Mesodermal cell (in vitro differentiated cells): ENCODE data around the gene MEGF8.

Source experiments
- H3K27ac ChIP-seq: 2 replicates; pipeline ENCODE4 v1.7.0; 2013; ENCODE audit warnings: mild to moderate bottlenecking, low read depth, low read length, moderate library complexity; ENCODE audit not compliant: severe bottlenecking
- H3K36me3 ChIP-seq: 2 replicates; pipeline ENCODE4 v1.7.1; 2013; ENCODE audit warnings: mild to moderate bottlenecking, low read length, moderate library complexity; ENCODE audit not compliant: control insufficient read depth, insufficient read depth
- H3K4me1 ChIP-seq: one replicate; pipeline ENCODE4 v1.7.1; 2013; ENCODE audit warnings: mild to moderate bottlenecking, low read length; ENCODE audit not compliant: insufficient read depth, control insufficient read depth, poor library complexity, severe bottlenecking
- H3K4me3 ChIP-seq: 2 replicates; pipeline ENCODE4 v1.7.0; 2013; ENCODE audit warnings: low read length, control low read depth, mild to moderate bottlenecking; ENCODE audit not compliant: insufficient read depth, poor library complexity, severe bottlenecking; ENCODE audit errors: extremely low read depth
- H3K9me3 ChIP-seq: 2 replicates; pipeline ENCODE4 v1.7.1; 2013; ENCODE audit warnings: mild to moderate bottlenecking, low read length, moderate library complexity; ENCODE audit not compliant: control insufficient read depth
- WGBS, 2 experiments: methylation state at CpG; one replicate each; pipeline ENCODE4 v1.1.5; 2013; ENCODE audit warnings: missing lambda C conversion rate in 2 of 2; ENCODE audit not compliant: insufficient coverage in 2 of 2; 5-methylcytosine and 5-hydroxymethylcytosine counted together

MEGF8 gene

GRCh38 chr19:42287827-42288107, 37.7 kb upstream of the MEGF8 start:
- Histone ChIP-seq H3K9me3 (no peaks in the 10 kb centered on the region), H3K4me3 (no peak overlapping the region), H3K36me3 (peaks cover 74% of the 10 kb centered on the region), H3K4me1 (peaks cover 23% of the 10 kb centered on the region), H3K27ac (no peak overlapping the region)
- 98 to 99% methylated on average over 8 to 10 of the region's 10 CpGs for WGBS, 2 experiments

- WGBS, 2 experiments: 92 to 100% methylated on average over 1 to 2 of the region's 4 CpGs
- Histone ChIP-seq H3K27ac (no peak overlapping the region), H3K4me3 (no peak overlapping the region), H3K9me3 (no peaks in the 10 kb centered on the region), H3K4me1 (peaks cover 17% of the 10 kb centered on the region), H3K36me3 (peaks cover 80% of the 10 kb centered on the region)
Observed at GRCh38 chr19:42288387-42288786, 37.0 kb upstream of the MEGF8 start.

DNA sequence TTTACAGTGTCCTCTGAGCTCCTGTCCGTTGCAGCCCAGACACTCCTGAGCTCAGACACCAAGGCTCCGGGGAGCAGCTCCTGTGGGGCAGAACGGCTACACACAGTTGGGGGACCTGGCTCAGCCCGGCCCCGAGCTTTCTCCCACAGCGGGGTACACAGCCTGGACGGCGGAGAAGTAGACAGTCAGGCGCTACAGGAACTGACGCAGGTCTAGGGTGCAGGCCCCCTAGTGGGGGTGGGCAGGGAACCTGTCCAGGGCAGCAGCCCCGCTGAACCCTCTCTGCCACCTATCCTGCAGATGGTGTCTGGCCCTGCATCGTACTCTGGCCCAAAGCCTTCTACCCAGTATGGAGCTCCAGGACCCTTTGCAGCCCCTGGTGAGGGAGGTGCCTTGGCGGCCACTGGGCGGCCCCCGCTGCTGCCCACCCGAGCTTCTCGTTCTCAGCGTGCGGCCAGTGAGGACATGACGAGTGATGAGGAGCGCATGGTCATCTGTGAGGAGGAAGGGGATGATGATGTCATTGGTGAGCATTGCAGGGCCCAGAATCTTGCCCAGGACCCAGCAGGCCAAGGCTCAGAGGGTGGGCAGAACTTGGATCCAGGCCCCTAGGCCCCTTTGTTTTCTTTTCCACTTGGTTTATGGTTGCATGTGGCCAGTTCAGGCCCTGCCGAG, 36.4 kb upstream of the MEGF8 start:
- WGBS, 2 experiments: 95 to 97% methylated on average over 22 of the region's 22 CpGs
- peaks cover 86% of the 10 kb centered on the region for H3K36me3 ChIP-seq

GRCh38 chr19:42289556-42290041, 35.8 kb upstream of the MEGF8 start:
- H3K4me3 ChIP-seq: no peak overlapping the region
- no peak overlapping the region for H3K27ac ChIP-seq
- WGBS, 2 experiments: 80 to 97% methylated on average over 1 to 7 of the region's 8 CpGs
- H3K4me1 ChIP-seq: peaks cover 16% of the 10 kb centered on the region
- no peaks in the 10 kb centered on the region for H3K9me3 ChIP-seq
- peaks cover 92% of the 10 kb centered on the region for H3K36me3 ChIP-seq

More for the DNA sequence above, 36.4 kb upstream of the MEGF8 start:
- no peak overlapping the region for H3K27ac ChIP-seq
- H3K4me3 ChIP-seq: no peak overlapping the region
- peaks cover 16% of the 10 kb centered on the region for H3K4me1 ChIP-seq
- H3K9me3 ChIP-seq: no peaks in the 10 kb centered on the region

GRCh38 chr19:42290136-42290522, 35.3 kb upstream of the MEGF8 start:
- WGBS, 2 experiments: 92 to 98% methylated on average over 11 of the region's 13 CpGs

GRCh38 chr19:42290523-42291434, 34.7 kb upstream of the MEGF8 start:
- H3K36me3 ChIP-seq: peaks cover 92% of the 10 kb centered on the region

More at GRCh38 chr19:42290136-42290522, 35.3 kb upstream of the MEGF8 start:
- Histone ChIP-seq H3K9me3 (no peaks in the 10 kb centered on the region), H3K4me3 (no peak overlapping the region), H3K27ac (no peak overlapping the region), H3K4me1 (peaks cover 13% of the 10 kb centered on the region), H3K36me3 (peaks cover 93% of the 10 kb centered on the region)

DNA sequence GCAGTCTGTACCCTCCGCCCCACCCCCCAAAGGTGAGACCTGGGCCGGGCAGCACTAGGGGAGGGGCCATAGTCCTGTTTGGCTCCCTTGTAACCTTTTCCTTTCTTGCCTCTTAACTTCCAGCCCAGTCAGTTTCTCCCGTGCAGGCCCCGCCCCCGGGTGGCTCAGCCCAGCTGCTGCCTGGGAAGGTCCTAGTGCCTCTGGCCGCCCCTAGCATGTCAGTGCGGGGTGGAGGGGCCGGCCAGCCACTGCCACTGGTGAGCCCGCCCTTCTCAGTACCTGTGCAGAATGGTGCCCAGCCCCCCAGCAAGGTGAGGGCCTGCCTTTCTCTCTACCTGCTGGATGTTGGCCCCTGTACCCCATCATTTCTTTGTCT, 34.0 kb upstream of the MEGF8 start:
- Histone ChIP-seq H3K27ac (no peak overlapping the region), H3K9me3 (no peaks in the 10 kb centered on the region), H3K4me1 (peaks cover 5% of the 10 kb centered on the region), H3K4me3 (no peak overlapping the region), H3K36me3 (peaks cover 88% of the 10 kb centered on the region)
- WGBS, 2 experiments: 87 to 88% methylated on average over 6 to 9 of the region's 9 CpGs

More at GRCh38 chr19:42290523-42291434, 34.7 kb upstream of the MEGF8 start:
- WGBS, 2 experiments: 96% methylated on average over 28 to 30 of the region's 31 CpGs
- Histone ChIP-seq H3K4me3 (no peak overlapping the region), H3K4me1 (peaks cover 6% of the 10 kb centered on the region), H3K27ac (no peak overlapping the region), H3K9me3 (no peaks in the 10 kb centered on the region)

- 95 to 98% methylated on average over 19 to 22 of the region's 27 CpGs for WGBS, 2 experiments
- Histone ChIP-seq H3K27ac (no peak overlapping the region), H3K4me3 (no peak overlapping the region), H3K36me3 (peaks cover 87% of the 10 kb centered on the region), H3K9me3 (no peaks in the 10 kb centered on the region), H3K4me1 (peaks cover 2% of the 10 kb centered on the region)
Observed at GRCh38 chr19:42292042-42292960, 33.1 kb upstream of the MEGF8 start.

GRCh38 chr19:42292963-42293362, 32.5 kb upstream of the MEGF8 start:
- Histone ChIP-seq H3K9me3 (no peaks in the 10 kb centered on the region), H3K27ac (no peak overlapping the region), H3K36me3 (peaks cover 81% of the 10 kb centered on the region), H3K4me3 (no peak overlapping the region), H3K4me1 (peaks cover 2% of the 10 kb centered on the region)
- WGBS, 2 experiments: 94 to 96% methylated on average over 8 to 14 of the region's 14 CpGs

DNA sequence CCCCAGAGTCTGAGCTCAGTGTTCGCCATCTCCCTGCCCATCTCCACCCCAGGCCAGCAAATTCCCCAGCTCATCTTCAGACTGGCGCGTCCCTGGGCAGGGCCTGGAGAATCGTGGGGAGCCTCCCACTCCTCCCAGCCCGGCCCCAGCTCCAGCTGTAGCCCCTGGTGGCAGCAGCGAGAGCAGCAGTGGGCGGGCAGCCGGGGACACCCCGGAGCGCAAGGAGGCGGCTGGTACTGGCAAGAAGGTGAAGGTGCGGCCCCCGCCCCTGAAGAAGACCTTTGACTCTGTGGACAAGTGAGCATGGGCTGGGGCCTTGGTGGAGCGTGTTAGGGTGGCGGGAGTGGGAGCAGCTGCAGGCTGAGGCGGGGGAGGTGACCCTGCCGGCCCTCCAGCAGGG, 31.9 kb upstream of the MEGF8 start:
- Histone ChIP-seq H3K9me3 (no peaks in the 10 kb centered on the region), H3K4me3 (no peak overlapping the region), H3K4me1 (peaks cover 2% of the 10 kb centered on the region), H3K27ac (no peak overlapping the region), H3K36me3 (peaks cover 77% of the 10 kb centered on the region)
- WGBS, 2 experiments: 89 to 92% methylated on average over 13 of the region's 17 CpGs
